IPS DF 19.7 (cell line): ENCODE data around the gene SPATA7.

Experiments used
- DNase-seq: peaks from one replicate; pipeline ENCODE4 v3.0.0-alpha.2; 2013; ENCODE audit warnings: low read depth, low spot score

The SPATA7 gene

DNA sequence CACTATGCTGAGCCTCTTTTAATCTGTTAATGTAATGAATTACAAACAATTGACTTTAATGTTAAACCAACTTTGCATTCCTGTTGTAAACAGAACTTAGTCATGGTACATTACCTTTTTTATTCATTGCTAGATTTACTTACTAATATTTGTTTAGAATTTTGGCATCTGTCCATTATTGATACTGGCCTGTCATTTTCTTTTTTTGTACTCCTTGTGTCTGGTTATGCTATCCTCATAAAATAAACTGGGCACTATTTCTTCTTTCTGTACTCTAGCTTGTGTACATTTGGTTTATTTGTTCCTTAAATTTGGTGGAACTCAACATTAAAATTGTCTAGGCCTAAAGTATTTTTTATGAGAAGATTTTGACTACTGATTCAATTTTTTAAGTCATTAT is 32.1 kb downstream of the SPATA7 start:
- DNase-seq, result no peak

DNA sequence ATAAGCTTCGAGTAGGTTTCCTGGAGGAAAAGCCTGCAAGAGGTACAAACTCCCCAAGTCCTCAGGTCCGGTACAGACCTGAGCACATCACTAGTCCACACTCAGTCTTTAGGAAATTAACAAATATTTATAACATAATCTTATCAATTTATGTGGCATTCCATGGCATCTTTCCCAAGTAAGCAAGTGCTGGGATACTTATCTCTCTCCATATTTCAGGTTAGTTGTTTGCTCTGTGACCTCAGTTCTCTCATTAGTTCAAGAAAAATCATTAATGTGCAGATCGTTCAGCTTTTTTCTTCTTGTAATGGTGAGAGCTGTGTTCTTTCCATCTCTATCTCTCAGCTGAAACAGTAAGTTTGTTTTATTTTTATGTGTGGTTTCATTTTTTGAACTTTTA is 34.7 kb downstream of the SPATA7 start:
- DNase-seq, result no peak

DNA sequence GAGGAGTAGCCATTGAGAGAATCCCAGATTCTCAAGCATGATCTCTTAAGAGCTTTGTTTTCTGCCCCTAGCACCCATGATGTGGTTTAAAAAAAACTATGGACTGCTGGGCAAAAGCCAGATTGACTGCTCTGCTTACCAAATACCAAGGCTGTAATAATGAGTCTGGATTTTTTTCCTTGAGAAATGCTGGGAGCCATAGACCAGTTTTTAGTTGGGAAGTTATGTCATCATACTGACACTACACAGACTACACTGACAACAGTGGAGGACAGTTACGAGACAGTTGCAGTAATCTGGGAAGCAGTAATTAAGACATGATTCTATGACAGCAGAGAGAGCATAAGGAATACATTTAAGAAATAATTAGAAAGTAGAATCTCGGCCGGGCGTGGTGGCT is 35.8 kb downstream of the SPATA7 start:
- no peak for DNase-seq

DNA sequence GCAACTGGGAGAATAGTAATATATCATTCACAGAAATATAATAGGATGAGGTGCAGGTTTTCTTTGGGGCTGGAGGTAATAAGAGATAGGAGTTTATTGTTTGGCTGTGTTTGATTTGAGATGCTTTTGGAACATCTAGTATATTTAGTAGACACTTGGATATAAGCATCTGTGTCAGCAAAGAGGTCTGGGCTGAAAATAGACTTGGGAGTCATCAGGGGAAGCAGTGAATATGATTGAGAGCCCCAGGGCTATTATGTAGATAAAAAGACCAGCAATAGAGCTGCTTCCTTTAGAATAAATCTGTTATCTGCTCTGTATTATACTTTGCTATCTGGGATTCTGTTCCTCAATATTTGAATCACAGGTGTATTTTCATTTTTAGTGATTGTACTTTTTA is 36.6 kb downstream of the SPATA7 start:
- DNase-seq, result no peak

DNA sequence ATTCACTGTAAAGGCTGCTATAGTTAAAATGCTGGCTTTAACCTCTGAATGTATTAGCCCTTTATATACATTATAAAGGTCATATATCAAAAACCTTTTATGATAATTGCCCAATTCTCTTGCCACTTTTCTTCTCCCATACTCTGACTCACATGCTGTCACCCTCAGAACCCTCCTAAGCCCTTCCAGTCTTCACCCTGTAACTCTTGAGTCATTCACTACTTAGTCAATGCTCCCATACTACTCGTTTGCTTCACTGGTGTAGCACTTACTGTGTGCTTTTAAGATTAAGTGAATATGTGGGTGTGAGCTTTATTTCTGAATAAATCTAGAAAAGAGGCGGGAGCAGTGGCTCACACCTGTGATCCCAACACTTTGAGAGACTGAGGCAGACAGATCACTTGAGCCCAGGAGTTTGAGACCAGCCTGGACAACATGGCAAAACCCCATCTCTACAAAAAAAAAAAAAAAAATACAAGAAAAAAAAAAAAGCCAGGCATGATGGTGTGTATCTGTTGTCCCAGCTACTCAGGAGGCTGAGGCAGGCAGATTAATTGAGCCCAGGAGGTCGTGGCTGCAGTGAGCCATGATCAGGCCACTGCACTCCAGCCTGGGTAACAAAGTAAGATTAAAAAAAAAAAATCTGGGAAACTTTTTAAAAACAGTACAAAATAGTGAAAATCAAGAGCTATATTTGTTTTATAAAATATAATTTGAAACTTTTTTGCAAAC is 37.6 kb downstream of the SPATA7 start:
- no peak for DNase-seq

DNA sequence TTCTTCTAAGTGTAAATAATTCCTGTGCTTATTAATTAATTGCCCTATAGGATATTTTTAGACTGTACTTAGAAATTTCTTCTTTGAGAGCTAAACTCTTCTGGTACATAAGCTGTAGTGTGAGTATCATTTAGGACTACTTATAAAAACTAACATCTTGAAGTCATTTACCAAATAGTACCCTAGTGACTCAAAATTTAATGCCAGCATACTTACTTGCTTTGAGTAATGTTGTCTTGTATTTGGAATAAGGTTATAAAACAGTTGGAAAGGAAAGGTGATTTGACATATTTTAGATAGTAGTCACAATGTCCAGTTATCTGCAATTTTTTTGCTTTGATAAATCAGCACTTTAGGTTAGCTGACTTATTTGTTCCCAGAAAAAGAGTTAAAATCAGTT is 39.1 kb downstream of the SPATA7 start:
- DNase-seq, result no peak

DNA sequence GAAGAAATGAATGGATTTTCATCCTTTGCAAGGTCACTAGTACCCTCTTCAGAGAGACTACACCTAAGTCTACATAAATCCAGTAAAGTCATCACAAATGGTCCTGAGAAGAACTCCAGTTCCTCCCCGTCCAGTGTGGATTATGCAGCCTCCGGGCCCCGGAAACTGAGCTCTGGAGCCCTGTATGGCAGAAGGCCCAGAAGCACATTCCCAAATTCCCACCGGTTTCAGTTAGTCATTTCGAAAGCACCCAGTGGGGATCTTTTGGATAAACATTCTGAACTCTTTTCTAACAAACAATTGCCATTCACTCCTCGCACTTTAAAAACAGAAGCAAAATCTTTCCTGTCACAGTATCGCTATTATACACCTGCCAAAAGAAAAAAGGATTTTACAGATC is 40.8 kb downstream of the SPATA7 start:
- no peak for DNase-seq

DNA sequence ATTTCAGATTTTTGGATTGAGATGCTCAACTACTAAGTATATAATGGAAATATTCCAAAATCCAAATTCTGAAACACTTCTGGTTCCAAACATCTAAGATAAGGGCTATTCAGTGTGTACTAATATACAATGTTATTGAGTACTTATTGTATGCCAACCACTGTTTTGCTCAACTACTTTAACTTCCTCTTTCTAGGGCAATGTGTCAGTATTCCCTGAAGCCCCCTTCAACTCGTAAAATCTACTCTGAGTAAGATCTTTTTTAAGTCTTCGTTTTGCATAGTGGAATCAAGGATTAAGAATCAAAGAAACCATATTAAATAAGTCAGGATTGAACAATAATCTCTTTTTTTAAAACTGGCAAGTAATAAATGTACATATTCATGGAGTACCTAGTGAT is 45.5 kb downstream of the SPATA7 start:
- no peak for DNase-seq

DNA sequence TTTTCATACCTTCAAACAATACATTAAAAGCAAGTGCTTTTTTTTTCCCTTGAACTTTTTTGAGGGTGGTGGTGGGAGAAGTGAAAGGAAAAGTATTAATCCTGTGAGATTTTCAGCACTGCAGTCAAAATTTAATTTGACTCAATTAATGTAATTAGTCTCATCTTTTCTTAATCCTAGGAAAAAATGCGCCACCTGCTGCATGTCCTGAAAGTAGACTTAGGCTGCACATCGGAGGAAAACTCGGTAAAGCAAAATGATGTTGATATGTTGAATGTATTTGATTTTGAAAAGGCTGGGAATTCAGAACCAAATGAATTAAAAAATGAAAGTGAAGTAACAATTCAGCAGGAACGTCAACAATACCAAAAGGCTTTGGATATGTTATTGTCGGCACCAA is 52.2 kb downstream of the SPATA7 start:
- DNase-seq, result no peak

DNA sequence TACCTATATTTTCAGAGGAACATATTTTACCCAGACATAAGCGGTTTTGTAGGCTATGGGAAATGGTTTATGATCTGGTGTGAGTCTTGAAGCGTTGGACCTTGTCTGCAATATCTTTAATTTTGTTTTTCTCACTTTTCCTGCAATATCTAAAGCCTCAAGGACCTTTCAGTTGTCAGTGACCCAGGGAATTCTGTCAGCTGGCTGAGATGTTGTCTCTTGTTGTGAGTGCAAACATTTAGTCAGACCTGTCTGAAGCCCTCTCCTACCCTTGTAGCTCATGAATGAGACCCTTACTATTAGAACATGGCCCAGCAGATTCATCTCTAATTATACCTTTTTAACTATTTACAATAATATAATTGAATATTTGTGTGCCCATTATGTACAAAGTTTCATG is 53.6 kb downstream of the SPATA7 start:
- DNase-seq, result no peak

DNA sequence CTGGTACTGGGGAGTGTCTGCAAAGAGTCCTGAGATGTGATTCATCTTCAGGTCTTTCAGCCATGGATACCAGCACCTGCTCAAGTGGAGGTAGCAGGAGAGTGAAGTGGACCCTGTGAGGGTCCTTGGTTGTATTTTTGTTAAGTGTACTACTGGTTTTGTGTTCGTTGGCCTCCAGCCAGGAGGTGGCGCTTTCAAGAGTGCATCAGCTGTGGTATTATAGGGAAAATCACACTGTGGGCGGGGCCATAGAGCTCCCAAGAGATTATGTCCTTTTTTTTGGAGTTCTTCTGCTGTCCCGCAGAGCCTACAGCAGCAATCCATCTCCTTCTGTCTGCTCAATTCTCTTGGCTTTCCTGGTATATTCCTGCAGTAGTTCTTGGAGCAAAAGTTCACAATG is 66.8 kb downstream of the SPATA7 start:
- no peak for DNase-seq

DNA sequence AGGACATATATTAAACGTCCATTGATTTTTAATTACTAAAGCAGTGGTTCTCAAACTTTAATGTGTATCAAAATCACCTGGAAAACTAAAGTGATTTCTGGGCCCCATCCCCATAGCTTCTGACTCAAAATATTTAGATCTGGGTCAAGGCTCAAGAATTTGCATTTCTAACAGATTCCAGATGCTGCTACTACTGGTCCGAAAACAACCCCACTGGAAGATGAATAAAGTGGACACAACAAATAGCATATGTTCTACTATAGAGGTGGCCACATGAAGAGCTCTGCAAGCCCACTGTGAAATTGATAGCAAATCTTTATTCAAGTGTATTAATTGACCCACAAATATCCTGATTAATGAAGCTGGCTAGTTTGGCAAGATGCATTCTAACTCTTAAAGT is 69.4 kb downstream of the SPATA7 start:
- no peak for DNase-seq

DNA sequence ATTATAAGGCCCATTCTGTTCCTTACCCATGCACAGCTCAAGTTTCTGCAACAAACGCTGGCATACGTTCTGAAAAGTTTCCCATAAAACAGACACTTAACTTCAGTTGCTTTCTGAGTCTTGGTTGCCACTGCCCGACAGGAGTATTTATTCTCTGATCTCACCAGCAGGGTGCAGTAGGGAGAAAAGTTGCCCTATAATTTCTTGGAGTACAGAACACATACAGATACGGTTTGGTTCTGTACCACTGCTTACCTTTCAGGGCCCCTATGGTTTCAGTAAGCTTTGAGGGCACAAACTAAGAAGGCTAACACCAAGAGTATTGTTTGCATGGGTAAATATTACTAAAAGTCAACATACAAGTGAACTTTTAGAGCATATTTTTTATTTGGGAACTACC is 77.9 kb downstream of the SPATA7 start:
- DNase-seq, result no peak

DNA sequence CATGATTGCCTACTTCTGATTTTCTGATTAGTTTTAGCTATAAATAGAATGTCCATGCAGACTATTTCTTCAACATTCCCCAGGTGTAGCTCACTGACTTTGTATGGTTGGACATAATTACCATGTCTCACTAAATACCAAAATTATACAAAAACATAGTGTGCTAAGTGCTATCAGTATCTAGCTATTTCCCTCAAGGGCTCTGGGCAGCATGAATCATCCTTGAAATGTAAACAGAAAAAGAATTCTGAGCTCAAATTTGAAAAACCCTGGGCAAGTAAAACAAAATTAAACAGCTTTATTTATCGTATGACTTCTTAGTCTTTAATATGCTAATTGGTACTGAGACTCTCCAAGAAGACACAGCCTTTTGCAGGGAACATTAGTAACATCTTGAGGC is 82.9 kb downstream of the SPATA7 start:
- no peak for DNase-seq

DNA sequence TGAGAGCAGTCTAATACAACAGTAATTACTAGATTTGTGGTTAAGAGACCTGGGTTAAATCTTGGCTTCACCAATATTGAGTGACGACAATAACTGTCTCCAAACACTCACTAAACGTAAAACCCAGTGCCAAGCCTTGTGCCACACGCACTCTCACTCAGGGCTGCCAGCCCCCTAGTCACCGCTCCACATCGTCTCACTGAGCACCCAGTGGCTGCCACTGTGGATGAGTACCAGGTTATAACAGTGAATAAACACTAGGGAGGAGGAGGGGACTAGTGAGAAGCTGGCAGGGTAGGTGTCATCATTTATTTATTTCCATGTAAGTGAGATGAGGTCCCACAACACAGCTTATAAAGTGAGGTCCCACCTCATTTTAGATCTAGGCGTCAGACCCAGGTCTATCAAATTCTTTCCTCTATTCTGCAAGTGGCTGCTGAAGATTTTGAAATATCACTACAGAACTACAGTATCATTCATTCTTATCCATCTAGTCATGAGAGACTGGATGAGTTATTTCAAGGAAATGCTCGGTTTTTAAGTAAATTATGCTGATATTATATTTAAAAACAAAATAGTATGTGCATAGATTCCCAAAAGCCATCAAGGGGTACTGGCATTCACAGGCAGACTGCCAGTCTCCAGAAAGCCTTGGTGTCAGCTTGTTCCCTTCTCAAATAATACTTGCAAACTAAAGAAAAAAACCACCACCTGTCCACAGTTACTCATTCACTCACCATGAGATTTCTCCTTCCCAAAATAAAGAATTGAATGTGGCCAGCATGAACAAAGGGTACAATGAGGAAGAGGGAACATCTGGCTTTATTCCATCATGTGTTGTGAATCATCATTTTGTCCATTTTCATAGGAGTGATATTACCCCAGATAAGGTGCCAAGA is 85.3 kb downstream of the SPATA7 start:
- no peak for DNase-seq

DNA sequence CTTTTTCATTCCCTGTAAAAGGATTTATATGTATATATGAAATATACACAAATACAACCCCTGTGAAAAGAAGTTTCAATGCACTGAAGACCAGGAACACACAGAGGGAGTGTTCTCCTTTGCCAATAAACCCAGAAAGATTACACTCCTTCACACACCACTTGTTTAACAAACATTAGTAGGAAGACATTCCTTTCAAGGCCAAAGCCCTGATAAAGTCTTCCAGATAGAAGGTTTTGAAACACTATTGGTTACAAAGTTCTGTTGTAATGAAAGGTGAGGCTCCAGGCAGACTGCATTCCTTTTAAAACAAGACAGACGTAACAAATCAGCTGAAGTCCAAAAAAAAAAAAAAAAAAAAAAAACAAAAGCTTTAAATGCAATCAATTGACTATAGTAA is 88.3 kb downstream of the SPATA7 start:
- no peak for DNase-seq

DNA sequence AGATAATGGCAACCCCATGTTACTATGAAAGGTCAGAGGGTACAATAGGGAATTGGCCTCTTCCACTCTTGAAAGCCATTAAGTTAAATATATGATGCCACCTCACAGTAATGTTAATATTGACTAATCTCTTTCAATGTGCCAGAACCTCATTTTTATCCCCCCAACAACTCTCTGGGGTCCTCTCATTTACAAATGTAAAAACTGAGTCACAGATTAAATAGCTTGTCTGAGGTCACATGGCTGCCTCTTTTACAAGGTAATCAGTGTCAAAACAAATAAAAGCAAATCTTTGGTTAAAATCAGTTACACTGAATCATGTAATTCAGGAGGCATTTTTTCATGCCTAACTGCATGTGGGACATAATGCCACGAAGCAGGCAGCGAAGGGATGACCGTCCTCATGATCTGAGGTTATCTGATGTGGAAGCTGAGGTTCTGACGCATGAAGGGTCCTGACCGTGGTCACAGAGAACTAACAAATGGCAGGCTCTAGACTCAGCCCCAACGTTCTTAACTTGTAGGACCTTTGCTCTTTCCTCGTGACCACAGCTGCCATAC is 90.8 kb downstream of the SPATA7 start:
- no peak for DNase-seq

DNA sequence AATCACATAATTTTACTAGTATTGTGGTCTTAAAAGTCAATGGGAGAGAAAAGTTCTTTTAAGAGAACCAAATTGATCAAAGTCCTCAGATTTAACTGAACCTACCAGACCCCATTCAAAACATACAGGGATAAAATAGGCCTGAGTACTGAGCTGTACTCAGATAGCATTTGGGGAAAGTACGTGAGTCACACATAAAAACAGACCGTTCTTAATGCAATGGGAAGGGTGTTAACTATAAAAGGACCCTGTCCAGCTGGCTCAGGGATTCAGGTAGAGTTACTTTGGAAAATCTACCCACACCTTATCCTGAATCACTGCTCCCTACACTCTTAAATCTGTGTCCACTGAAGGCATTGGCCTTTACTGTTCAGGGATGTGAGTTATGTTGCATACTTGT is 91.4 kb downstream of the SPATA7 start:
- DNase-seq, result no peak

DNA sequence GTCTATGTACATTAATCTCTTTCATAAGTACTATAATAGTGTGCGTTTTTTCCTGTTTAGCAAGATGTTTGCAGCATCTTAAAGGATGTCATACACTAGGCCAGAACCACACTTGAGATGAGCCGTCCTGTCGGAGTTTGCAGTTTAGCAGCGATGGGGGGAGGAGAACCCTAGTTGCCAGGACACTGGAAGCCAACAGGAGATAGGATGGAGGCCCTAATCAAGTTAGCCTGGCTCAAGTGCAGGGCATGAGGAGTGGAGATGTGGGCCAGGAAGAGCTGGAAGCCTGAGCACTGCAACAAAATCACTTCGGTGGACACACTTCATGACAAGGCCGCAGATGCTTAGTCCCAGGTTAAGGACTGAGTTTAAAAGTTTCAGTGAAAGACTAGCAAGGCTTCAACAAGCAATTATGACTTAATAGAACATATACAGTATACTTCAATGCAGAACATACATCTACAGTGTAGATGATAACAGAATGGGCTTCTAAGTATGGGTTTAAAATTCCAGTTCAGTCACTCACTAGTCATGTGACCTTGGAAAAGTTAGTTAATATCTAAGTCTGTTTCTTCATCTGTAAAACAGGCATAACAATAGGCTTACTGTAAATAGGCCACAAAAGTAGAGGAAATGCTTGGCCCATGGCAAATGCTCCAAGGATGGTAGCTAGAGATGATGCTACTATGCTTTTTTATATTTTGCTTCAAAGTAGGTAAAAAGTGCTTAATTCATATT is 92.2 kb downstream of the SPATA7 start:
- DNase-seq, result no peak

DNA sequence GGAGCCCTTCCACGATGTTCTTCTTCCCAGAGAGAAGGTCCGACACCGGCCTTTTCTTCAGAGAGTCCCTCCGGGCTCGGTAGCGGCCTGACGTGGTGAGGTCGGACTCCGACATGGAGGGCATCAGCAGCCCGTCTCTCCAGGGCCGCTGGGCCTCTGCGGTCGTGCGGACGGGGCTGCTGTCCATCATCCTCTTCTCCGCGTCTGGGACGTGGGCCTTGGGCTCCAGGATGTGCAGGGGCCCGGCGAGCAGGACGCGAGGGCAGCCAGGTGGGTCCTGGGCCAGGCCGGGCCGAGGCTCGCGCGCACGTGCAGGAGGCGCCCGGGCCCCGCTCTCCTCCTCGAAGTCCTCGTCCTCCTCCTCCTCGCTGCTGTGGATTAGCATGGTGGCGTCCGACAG is 93.5 kb downstream of the SPATA7 start:
- no peak for DNase-seq

DNA sequence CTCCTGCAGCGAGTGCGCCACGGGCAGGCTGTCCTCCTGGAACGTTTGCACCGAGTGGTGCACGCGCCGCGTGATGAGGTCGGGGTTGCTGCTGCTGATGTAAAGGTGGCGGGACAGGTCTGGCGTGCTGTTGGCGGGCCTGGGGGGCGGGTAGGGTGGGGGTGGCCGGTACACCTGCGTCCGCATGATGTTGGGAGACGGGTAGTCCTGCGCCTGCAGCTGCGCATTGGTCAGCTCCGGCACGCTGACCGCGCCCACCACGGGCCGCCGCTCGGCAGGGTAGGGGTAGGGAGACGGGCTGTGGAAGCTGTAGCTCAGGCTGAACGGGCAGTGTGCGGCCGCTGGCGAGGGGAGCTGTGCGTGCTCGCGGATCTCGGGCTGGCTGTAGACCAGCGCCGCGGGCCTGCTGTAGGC is 94.1 kb downstream of the SPATA7 start:
- no peak for DNase-seq

DNA sequence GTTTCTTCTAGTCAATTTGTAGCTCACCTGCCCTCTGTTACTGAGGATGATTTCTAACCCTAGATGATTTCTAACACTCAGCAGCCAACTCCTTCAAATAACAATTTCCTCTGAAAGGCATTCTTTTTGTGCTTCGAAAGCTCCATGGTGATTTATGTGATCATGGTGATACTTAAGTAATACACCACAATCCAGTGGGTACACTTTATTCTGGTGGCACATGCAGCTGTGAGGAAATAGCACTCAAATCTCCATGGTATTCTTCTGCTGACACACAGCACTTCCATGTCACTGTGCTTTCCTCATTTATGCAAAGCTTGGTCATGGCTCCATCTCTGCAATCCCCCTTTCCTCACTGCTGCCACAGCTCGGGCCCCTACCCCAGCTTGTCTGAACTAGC is 95.6 kb downstream of the SPATA7 start:
- DNase-seq, result no peak
